OCI-LY3 (cell line): Measurements from ENCODE around the gene LNX1.

Source experiments
- H2AFZ ChIP-seq: fragments of 200-600, 300-600 bp; shearing (Covaris generic); 2 replicates; pipeline ENCODE4 v1.6.0; 2014; ENCODE audit warnings: antibody characterized with exemption, low read depth, low read length
- H3K27ac ChIP-seq: fragments of 200-600, 300-600 bp; sonication (generic); 2 replicates; pipeline ENCODE4 v1.5.1; 2014; ENCODE audit warnings: mild to moderate bottlenecking, low read length, moderate library complexity, mixed read lengths
- H3K27me3 ChIP-seq: fragments of 200-600, 300-600 bp; sonication (generic); 2 replicates; pipeline ENCODE4 v1.6.1; 2014; ENCODE audit warnings: low read depth, low read length, mixed read lengths
- H3K36me3 ChIP-seq: fragments of 200-600, 300-600 bp; sonication (generic); replicated peaks from 2 replicates; pipeline ENCODE3; 2014; ENCODE audit warnings: low read depth, low read length, mixed read lengths
- H3K4me1 ChIP-seq: fragments of 300-600, 200-600 bp; sonication (generic); 2 replicates; pipeline ENCODE4 v1.6.1; 2014; ENCODE audit warnings: low read length, mixed read lengths
- H3K4me2 ChIP-seq: fragments of 200-600, 300-600 bp; sonication (generic); 2 replicates; pipeline ENCODE4 v1.6.1; 2014; ENCODE audit warnings: low read length, mixed read lengths
- H3K4me3 ChIP-seq: fragments of 300-600, 200-600 bp; sonication (generic); 2 replicates; pipeline ENCODE4 v1.5.1; 2014; ENCODE audit warnings: antibody characterized with exemption, mild to moderate bottlenecking, low read length, moderate library complexity
- H3K79me2 ChIP-seq: fragments of 300-600, 200-600 bp; shearing (Covaris generic); 2 replicates; pipeline ENCODE4 v1.6.1; 2014; ENCODE audit warnings: mild to moderate bottlenecking, low read length, mixed read lengths
- H3K9ac ChIP-seq: fragments of 300-600, 200-600 bp; shearing (Covaris generic); 2 replicates; pipeline ENCODE4 v1.6.0; 2014; ENCODE audit warnings: mild to moderate bottlenecking, low read length, moderate library complexity
- H3K9me3 ChIP-seq: fragments of 200-600, 300-600 bp; shearing (Covaris generic); 2 replicates; pipeline ENCODE4 v1.6.1; 2014; ENCODE audit warnings: low read length, mixed read lengths; ENCODE audit not compliant: insufficient read depth
- H4K20me1 ChIP-seq: fragments of 200-600, 300-600 bp; sonication (generic); 2 replicates; pipeline ENCODE4 v1.6.1; 2016; ENCODE audit warnings: low read length, mixed read lengths; ENCODE audit not compliant: insufficient read depth
- CTCF ChIP-seq: fragments of 200-600, 300-600 bp; sonication (generic); IDR thresholded peaks from 2 replicates; pipeline ENCODE4 v1.5.1; 2014; ENCODE audit warnings: antibody characterized with exemption, low read length, low read depth
- EZH2phosphoT487 ChIP-seq: fragments of 200-600 bp; shearing (Covaris generic); IDR thresholded peaks from 2 replicates; pipeline ENCODE4 v1.6.1; 2018; ENCODE audit warnings: antibody characterized with exemption, mixed run types, low read depth

Gene LNX1

GRCh38 chr4:53505947-53506346, 85.3 kb downstream of the LNX1 start:
- no peak overlapping the region for H3K4me3 ChIP-seq
- H3K79me2 ChIP-seq, result no peaks in the 10 kb centered on the region
- 0 out of 2 replicates have a peak, but pooled peaks have one; percentile 9 for TF ChIP-seq CTCF
- TF ChIP-seq EZH2phosphoT487, result no peak
- H3K27me3 ChIP-seq, result 0 out of 2 replicates have a peak, but pooled peaks cover 5% of the 10 kb centered on the region
- no peaks in the 10 kb centered on the region for H3K9me3 ChIP-seq
- no peaks in the 10 kb centered on the region for H3K36me3 ChIP-seq
- no peak overlapping the region for H2AFZ ChIP-seq
- H3K4me1 ChIP-seq, result no peaks in the 10 kb centered on the region
- no peak overlapping the region for H3K4me2 ChIP-seq
- no peak overlapping the region for H3K9ac ChIP-seq
- no peaks in the 10 kb centered on the region for H4K20me1 ChIP-seq
- no peak overlapping the region for H3K27ac ChIP-seq

DNA sequence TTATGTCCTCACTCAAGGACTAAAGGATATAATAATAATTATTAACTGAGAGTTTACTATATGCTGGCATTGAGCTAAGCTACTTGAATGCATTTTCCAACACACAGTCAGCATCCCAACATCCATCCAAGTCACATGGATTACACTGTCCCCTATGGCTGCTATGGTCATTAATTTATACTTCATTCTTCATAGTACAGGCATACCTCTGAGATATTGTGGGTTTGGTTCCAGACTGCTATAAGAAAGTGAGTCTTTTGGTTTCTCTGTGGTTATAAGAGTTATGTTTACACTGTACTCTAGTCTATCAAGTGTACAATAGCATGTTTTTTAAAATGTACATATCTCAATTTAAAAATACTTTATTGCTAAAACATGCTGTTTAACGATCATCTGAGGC, 89.2 kb downstream of the LNX1 start:
- Histone ChIP-seq H3K27ac (no peak overlapping the region), H3K4me3 (no peak overlapping the region), H4K20me1 (no peaks in the 10 kb centered on the region), H3K9ac (no peak overlapping the region), H3K27me3 (no peaks in the 10 kb centered on the region), H3K36me3 (no peaks in the 10 kb centered on the region), H3K4me1 (no peaks in the 10 kb centered on the region), H2AFZ (no peak overlapping the region), H3K4me2 (no peak overlapping the region), H3K79me2 (no peaks in the 10 kb centered on the region), H3K9me3 (no peaks in the 10 kb centered on the region)
- TF ChIP-seq CTCF (no peak), EZH2phosphoT487 (no peak)

- H3K9ac ChIP-seq, result no peak overlapping the region
- no peak overlapping the region for H2AFZ ChIP-seq
- H3K4me1 ChIP-seq, result no peaks in the 10 kb centered on the region
- no peaks in the 10 kb centered on the region for H3K36me3 ChIP-seq
- H3K27ac ChIP-seq, result no peak overlapping the region
- TF ChIP-seq EZH2phosphoT487, result no peak
- no peak for TF ChIP-seq CTCF
- no peak overlapping the region for H3K4me2 ChIP-seq
- H3K27me3 ChIP-seq, result no peaks in the 10 kb centered on the region
- H3K9me3 ChIP-seq, result no peaks in the 10 kb centered on the region
- no peak overlapping the region for H3K4me3 ChIP-seq
- no peaks in the 10 kb centered on the region for H3K79me2 ChIP-seq
- H4K20me1 ChIP-seq, result no peaks in the 10 kb centered on the region
Measured at GRCh38 chr4:53501561-53501960, 89.7 kb downstream of the LNX1 start.

DNA sequence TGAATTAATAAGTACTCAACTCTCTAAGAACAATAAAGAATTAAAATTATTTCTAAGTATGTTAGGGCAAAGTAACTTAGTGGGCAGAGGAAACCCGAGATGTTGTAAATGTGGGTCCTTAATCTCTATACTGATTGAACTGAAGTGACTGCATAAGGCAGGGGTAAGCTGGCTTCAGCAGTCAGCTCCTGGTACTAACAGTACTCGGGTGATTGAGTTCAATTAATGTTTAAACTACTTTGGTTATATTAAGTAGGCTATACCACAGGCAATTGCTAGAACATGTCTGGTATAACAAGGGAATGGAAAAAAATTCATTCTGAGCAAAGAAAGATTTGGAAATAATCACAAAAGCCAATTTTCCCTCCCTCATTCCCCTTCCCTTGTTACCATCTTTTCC, 90.7 kb downstream of the LNX1 start:
- Histone ChIP-seq H2AFZ (no peak overlapping the region), H3K4me2 (no peak overlapping the region), H3K27ac (no peak overlapping the region), H3K4me1 (no peaks in the 10 kb centered on the region), H3K4me3 (no peak overlapping the region), H3K27me3 (no peaks in the 10 kb centered on the region), H4K20me1 (no peaks in the 10 kb centered on the region), H3K79me2 (no peaks in the 10 kb centered on the region), H3K9me3 (no peaks in the 10 kb centered on the region), H3K9ac (no peak overlapping the region), H3K36me3 (no peaks in the 10 kb centered on the region)
- no peak for TF ChIP-seq CTCF
- TF ChIP-seq EZH2phosphoT487, result no peak
